Fibroblast of lung (primary cell): ENCODE results near the gene EEF1A2. TPM values are rescaled to one million over a fixed set of nuclear protein-coding genes. Genes with fewer than 3 reads are reported as not detected.

ENCODE experiments used
- DNase-seq, 2 donors: peaks; one replicate each; pipeline versions ENCODE4 v3.0.0 to v3.0.0-alpha.2; 2010; ENCODE audit warnings: low read depth in 2 of 2
- H2AFZ ChIP-seq: 2 replicates; pipeline ENCODE4 v1.5.1; 2012; ENCODE audit warnings: low read length, control low read depth, inconsistent platforms
- H3K27ac ChIP-seq: 2 replicates; pipeline ENCODE4 v1.5.1; 2011; ENCODE audit warnings: low read length, control low read depth; ENCODE audit not compliant: insufficient read depth
- H3K27me3 ChIP-seq: 2 replicates; pipeline ENCODE4 v1.5.1; 2011; ENCODE audit warnings: mild to moderate bottlenecking, low read length; ENCODE audit not compliant: control insufficient read depth, insufficient read depth
- H3K36me3 ChIP-seq: 2 replicates; pipeline ENCODE4 v1.5.1; 2011; ENCODE audit warnings: low read length; ENCODE audit not compliant: control insufficient read depth, insufficient read depth
- H3K4me1 ChIP-seq: 2 replicates; pipeline ENCODE4 v1.5.1; 2011; ENCODE audit warnings: low read length; ENCODE audit not compliant: control insufficient read depth, insufficient read depth; ENCODE audit errors: extremely low read depth
- H3K4me2 ChIP-seq: 2 replicates; pipeline ENCODE4 v1.5.1; 2011; ENCODE audit warnings: low read length, control low read depth; ENCODE audit not compliant: insufficient read depth; ENCODE audit errors: extremely low read depth
- H3K4me3 ChIP-seq, 4 experiments: fragments of 200-600 bp in 1 of 4; sonication (generic) in 1 of 4; replicated peaks in 1 of 4; 2 replicates each; pipeline ENCODE4 v1.5.1; 2011 to 2016; ENCODE audit warnings: low read length in 4 of 4, low read depth in 3 of 4, mild to moderate bottlenecking in 3 of 4, control low read depth in 2 of 4, inconsistent platforms in 1 of 4, mixed read lengths in 1 of 4; ENCODE audit not compliant: insufficient read depth in 1 of 4; ENCODE audit errors: control extremely low read depth in 1 of 4
- H3K79me2 ChIP-seq: 2 replicates; pipeline ENCODE4 v1.5.1; 2012; ENCODE audit warnings: mild to moderate bottlenecking, low read length, inconsistent platforms; ENCODE audit not compliant: control insufficient read depth, insufficient read depth
- H3K9ac ChIP-seq: 2 replicates; pipeline ENCODE4 v1.5.1; 2011; ENCODE audit warnings: mild to moderate bottlenecking, low read length, control low read depth; ENCODE audit not compliant: insufficient read depth
- H3K9me3 ChIP-seq: 2 replicates; pipeline ENCODE4 v1.5.1; 2012; ENCODE audit warnings: low read depth, low read length; ENCODE audit not compliant: control insufficient read depth, insufficient read depth
- H4K20me1 ChIP-seq: 2 replicates; pipeline ENCODE4 v1.5.1; 2011; ENCODE audit warnings: low read length; ENCODE audit not compliant: control insufficient read depth, insufficient read depth; ENCODE audit errors: extremely low read depth
- CTCF ChIP-seq, 2 donors: IDR thresholded peaks in 1 of 2; conservative IDR thresholded peaks in 1 of 2; 1 replicate in 1 of 2; 2 replicates in 1 of 2; pipeline ENCODE4 v1.5.1; 2011 to 2012; ENCODE audit warnings: low read length in 2 of 2, control low read depth in 1 of 2, inconsistent platforms in 1 of 2, low read depth in 1 of 2, mild to moderate bottlenecking in 1 of 2
- EZH2 ChIP-seq: IDR thresholded peaks from 2 replicates; pipeline ENCODE4 v1.5.1; 2012; ENCODE audit warnings: low read length, control low read depth, mild to moderate bottlenecking; ENCODE audit errors: missing control alignments
- polyA plus RNA-seq, 2 donors: library from polyadenylated mRNA; depleted of rRNA in 1 of 2; stranded (reverse) in 1 of 2; unstranded in 1 of 2; fragments of >200 nt; gene quantifications; 2 replicates each; pipeline ENCODE4 v1.2.1, GENCODE V29; 2011 to 2012; ENCODE audit warnings: missing spikeins in 1 of 2
- total RNA-seq: library from RNA; depleted of rRNA; stranded (reverse); fragments of >200 nt; gene quantifications from 2 replicates; pipeline ENCODE4 v1.2.1, GENCODE V29; 2014

EEF1A2 gene
- total and polyA plus RNA-seq, 2 donors (not counting 1 experiment from before 2014, with no cell fraction given), result 0.16 to 1.7 TPM

GRCh38 chr20:63532449-63532971, 33.6 kb upstream of the EEF1A2 start:
- Histone ChIP-seq H4K20me1 (no peaks in the 10 kb centered on the region), H3K27me3 (peaks cover 7% of the 10 kb centered on the region), H3K4me2 (no peak overlapping the region), H3K4me3 (no peak overlapping the region), H3K36me3 (no peaks in the 10 kb centered on the region), H2AFZ (no peak overlapping the region), H3K9me3 (no peaks in the 10 kb centered on the region), H3K79me2 (no peaks in the 10 kb centered on the region), H3K27ac (no peak overlapping the region), H3K9ac (no peak overlapping the region), H3K4me1 (peaks cover 5% of the 10 kb centered on the region)
- DNase-seq, result no peak
- TF ChIP-seq EZH2 (no peak), CTCF (conservative IDR thresholded peaks at IDR 0.05 in 1 of 2, IDR thresholded peaks at IDR 0.05 in 1 of 2; ENCODE audit: low read depth in 1 of 2, low read length in 2 of 2) (no peak)

- no peak overlapping the region for H3K9ac ChIP-seq
- no peak overlapping the region for H3K4me2 ChIP-seq
- H3K27ac ChIP-seq, result no peak overlapping the region
- no peaks in the 10 kb centered on the region for H3K36me3 ChIP-seq
- DNase-seq, result no peak
- H4K20me1 ChIP-seq, result no peaks in the 10 kb centered on the region
- peaks cover 5% of the 10 kb centered on the region for H3K4me1 ChIP-seq
- H3K9me3 ChIP-seq, result no peaks in the 10 kb centered on the region
- H3K27me3 ChIP-seq, result peaks cover 7% of the 10 kb centered on the region
- no peaks in the 10 kb centered on the region for H3K79me2 ChIP-seq
- H3K4me3 ChIP-seq, result no peak overlapping the region
- H2AFZ ChIP-seq, result no peak overlapping the region
- TF ChIP-seq EZH2 (no peak), CTCF (conservative IDR thresholded peaks at IDR 0.05 in 1 of 2, IDR thresholded peaks at IDR 0.05 in 1 of 2; ENCODE audit: low read depth in 1 of 2, low read length in 2 of 2) (no peak)
These were observed 33.0 kb upstream of the EEF1A2 start for GRCh38 chr20:63531686-63532448.

GRCh38 chr20:63530788-63531160, 31.9 kb upstream of the EEF1A2 start:
- Histone ChIP-seq H3K4me2 (no peak overlapping the region), H3K36me3 (no peaks in the 10 kb centered on the region), H3K9me3 (no peaks in the 10 kb centered on the region), H3K27ac (no peak overlapping the region), H3K4me3 (no peak overlapping the region), H3K79me2 (no peaks in the 10 kb centered on the region), H2AFZ (no peak overlapping the region), H3K9ac (no peak overlapping the region), H3K27me3 (peaks cover 7% of the 10 kb centered on the region), H4K20me1 (no peaks in the 10 kb centered on the region), H3K4me1 (no peaks in the 10 kb centered on the region)
- DNase-seq, result no peak
- TF ChIP-seq EZH2 (no peak), CTCF (conservative IDR thresholded peaks at IDR 0.05 in 1 of 2, IDR thresholded peaks at IDR 0.05 in 1 of 2; ENCODE audit: low read depth in 1 of 2, low read length in 2 of 2) (no peak)
